Activated naive CD4-positive, alpha-beta T cell treated with anti-CD3 and anti-CD28 coated beads, Interleukin-2, amount 50 U/mL, for 24 hours (primary cell): ENCODE results near the gene BRME1.

Source experiments
- H3K27ac Mint-ChIP-seq: one replicate; pipeline ENCODE4 v1.8.0; 2021; ENCODE audit warnings: mild to moderate bottlenecking, mixed read lengths
- H3K27me3 Mint-ChIP-seq: one replicate; pipeline ENCODE4 v1.8.0; 2021; ENCODE audit warnings: mixed read lengths
- H3K36me3 Mint-ChIP-seq: one replicate; pipeline ENCODE4 v1.8.0; 2021; ENCODE audit warnings: mixed read lengths
- H3K4me1 Mint-ChIP-seq: one replicate; pipeline ENCODE4 v1.8.0; 2021; ENCODE audit warnings: mixed read lengths
- H3K4me3 Mint-ChIP-seq: one replicate; pipeline ENCODE4 v1.8.0; 2021; ENCODE audit warnings: mild to moderate bottlenecking, mixed read lengths
- H3K9me3 Mint-ChIP-seq: one replicate; pipeline ENCODE4 v1.8.0; 2021; ENCODE audit warnings: mixed read lengths

Gene BRME1

DNA sequence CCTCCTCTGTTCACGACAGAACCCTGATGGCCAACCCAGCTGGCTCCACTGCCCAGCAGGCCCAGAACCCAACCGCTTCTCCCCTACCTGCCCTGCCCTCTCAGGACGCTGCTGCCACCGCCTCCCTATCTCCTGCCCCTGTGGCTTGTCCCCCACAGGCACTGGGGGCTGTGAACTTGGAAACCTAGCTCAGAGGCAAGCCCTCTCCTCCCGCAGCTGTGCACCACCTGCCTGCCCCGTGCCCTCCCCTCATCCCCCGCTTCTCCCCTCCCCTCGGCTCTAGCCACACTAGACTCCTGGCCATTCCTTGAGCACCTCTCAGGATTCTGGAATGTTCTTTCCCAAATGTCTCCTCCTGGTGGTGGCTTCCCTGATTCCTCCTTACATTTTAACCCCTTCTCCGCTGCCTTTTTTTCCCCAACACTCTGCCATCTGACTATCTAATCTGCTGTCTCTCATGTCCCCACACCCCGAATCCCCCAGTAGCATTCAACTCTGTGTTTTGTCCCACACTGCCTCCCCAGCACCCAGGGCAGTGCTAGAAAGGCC is 22.3 kb downstream of the BRME1 start:
- H3K9me3 Mint-ChIP-seq: no peaks in the 10 kb centered on the region
- peaks cover 38% of the 10 kb centered on the region for H3K4me1 Mint-ChIP-seq
- H3K36me3 Mint-ChIP-seq: no peaks in the 10 kb centered on the region
- no peak overlapping the region for H3K27ac Mint-ChIP-seq
- H3K4me3 Mint-ChIP-seq: no peak overlapping the region
- no peaks in the 10 kb centered on the region for H3K27me3 Mint-ChIP-seq

DNA sequence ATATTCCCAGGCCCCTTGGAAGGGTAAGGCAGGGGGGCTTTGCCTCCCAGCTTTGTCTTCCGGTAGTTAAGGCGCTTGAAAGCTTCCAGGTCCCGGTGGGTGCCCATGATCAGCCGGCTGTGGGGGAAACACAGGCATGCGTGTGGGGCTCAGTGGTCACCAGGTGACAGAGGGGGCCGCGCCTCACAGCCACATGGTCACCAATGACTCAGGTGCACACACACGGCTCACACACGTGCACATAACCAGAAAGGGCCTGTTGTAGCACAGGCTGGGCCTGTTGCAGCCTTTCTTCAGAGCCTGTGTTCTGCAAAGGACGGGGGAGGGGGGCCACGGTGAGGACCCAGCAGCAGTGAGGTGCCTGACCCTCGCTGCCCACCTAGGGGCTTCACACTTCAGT is 23.1 kb downstream of the BRME1 start:
- Mint-ChIP-seq H3K4me3 (no peak overlapping the region), H3K36me3 (no peaks in the 10 kb centered on the region), H3K9me3 (no peaks in the 10 kb centered on the region), H3K4me1 (peaks cover 38% of the 10 kb centered on the region), H3K27ac (no peak overlapping the region), H3K27me3 (no peaks in the 10 kb centered on the region)

DNA sequence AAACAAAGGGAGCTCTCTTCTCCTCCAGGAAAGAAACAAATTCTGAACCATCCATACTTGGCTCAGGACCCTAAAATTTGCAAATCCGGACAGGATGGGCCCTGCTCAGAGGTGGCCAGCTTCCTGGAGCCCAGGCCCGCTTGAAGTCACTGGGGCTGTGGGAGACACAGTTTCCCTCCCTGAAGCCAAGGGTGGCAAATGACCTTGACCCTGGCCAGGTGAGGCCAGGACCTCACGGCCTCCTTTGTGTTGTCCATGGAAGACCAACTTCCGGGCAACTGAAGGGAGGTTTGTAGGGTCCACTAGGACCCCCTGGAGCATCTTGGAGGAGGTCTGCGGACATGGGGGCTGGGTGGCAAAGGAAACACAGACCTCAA is 23.5 kb downstream of the BRME1 start:
- H3K27ac Mint-ChIP-seq: peak overlapping the region; percentile 46
- H3K36me3 Mint-ChIP-seq: no peaks in the 10 kb centered on the region
- H3K9me3 Mint-ChIP-seq: no peaks in the 10 kb centered on the region
- H3K27me3 Mint-ChIP-seq: no peaks in the 10 kb centered on the region
- peak overlapping the region; percentile 23 for H3K4me3 Mint-ChIP-seq
- H3K4me1 Mint-ChIP-seq: peaks cover 38% of the 10 kb centered on the region

DNA sequence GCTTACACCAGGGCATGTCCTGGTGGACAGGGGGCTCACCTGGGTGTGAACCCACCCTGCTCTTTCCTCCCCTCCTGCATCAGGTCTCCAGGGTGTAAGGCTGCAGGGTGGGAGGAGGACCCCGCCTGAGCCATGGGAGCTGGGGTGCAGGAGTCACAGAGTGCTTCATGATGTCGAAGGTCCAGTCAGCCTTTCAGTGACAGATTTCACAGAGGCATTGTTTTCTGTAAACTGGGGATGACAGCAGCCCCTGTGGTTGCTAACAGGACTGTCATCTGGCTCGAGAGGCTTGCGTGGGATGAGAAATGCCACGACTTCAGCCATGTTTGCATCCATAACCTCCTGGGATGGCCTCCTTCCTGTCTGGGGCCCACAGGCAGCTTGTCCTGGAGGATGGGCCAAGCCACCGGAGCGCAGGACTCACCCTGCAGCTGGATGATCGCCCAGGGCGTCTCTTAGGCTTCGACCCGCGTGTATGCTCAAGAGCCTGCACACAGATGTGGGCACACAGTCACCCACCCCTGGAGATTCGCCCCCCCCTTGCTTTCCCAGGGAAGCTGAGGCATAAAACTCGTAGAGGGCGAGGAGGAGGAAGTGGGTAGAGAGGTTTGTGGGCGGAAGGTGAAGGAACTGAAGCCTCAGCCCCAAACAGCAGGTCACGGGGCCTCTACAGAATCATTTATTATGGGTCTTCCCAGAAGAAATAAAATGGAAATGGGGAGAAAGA is 24.1 kb downstream of the BRME1 start:
- Mint-ChIP-seq H3K4me1 (peaks cover 38% of the 10 kb centered on the region), H3K27ac (peak overlapping the region; percentile 46), H3K36me3 (no peaks in the 10 kb centered on the region), H3K27me3 (no peaks in the 10 kb centered on the region), H3K4me3 (peak overlapping the region; percentile 23), H3K9me3 (no peaks in the 10 kb centered on the region)

DNA sequence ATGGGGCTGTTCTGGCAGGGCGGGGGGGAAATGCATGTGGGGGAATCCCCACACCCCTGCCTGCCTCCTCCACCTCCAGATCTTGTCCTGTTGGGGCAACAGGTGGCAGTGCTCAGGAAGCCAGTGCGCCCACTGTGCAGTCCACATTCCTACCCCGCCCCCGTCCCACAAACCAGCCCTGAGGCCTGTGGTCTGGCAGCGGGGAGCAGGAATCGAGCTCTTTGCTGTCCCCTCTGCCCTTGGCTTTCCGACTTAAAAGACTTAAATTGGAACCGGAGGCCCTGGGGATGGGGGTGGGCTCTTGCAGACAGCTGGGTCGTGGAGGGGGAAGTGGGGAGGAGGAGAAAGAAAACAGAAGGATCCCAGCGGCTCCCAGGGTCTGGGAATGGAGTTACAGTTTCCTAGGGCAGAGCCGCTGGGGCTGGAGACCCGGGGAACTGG is 24.6 kb downstream of the BRME1 start:
- Mint-ChIP-seq H3K4me1 (peaks cover 38% of the 10 kb centered on the region), H3K9me3 (no peaks in the 10 kb centered on the region), H3K27ac (peak overlapping the region; percentile 30), H3K36me3 (no peaks in the 10 kb centered on the region), H3K27me3 (no peaks in the 10 kb centered on the region), H3K4me3 (no peak overlapping the region)

DNA sequence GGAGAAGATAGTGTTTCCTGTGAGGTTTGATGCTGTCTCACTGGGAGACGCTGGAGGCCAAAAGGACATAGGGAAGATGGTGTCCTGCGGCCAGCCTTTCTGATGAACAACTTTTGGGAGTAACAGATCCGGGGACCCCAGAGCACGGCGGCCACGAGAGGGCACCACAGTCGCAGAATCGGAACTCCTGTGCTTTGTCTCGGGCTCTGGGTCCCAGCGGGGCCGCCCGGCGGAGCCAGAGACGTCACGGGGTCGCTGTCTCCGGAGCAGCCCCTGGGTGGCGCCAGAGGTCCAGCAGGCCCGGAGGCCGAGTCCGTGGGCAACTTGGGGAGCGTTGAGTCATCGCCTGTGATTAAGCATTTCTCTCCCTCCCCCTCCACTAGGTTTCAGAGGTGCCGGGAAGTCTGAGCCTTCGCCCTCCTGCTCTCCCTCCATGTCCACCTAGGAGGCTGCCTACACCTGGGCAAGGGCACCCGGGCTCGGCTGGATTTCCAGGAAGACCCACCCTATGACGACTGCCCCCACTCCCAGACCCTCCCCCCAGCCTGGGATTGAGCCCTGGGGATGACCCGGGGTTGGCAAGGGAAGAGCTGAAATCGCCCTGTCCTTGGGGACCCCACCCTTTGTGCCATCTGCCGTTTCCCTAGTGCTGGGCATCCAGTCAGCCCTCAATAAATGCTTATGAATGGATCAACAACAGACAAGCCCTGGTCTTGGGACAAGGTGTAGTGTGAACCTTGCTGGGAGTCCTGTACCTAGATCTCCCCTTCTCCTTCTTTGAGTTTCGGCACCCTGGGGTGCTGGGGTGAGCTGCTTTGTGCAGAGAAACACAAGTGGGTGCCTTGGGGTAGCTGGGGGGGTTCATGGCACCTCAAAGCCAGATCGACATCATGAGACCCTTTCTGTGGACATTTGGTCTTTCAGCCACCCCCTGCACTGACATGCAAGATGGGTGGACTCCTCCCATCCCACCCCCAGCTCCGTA is 25.6 kb downstream of the BRME1 start:
- Mint-ChIP-seq H3K36me3 (no peaks in the 10 kb centered on the region), H3K27me3 (no peaks in the 10 kb centered on the region), H3K27ac (peak overlapping the region; percentile 80), H3K4me1 (peaks cover 38% of the 10 kb centered on the region), H3K4me3 (peak overlapping the region; percentile 59), H3K9me3 (no peaks in the 10 kb centered on the region)

DNA sequence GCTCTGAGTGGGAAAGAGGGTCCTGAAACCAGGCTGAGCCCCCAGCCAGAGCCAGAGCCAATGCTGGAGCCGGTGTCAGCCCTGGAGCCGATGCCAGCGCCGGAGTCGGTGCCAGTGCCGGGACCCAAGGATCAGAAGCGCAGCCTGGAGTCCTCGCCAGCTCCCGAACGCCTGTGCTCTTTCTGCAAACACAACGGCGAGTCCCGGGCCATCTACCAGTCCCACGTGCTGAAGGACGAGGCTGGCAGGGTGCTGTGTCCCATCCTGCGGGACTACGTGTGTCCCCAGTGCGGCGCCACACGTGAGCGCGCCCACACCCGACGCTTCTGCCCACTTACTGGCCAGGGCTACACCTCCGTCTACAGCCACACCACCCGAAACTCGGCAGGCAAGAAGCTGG is 28.6 kb downstream of the BRME1 start:
- Mint-ChIP-seq H3K27ac (no peak overlapping the region), H3K4me1 (peaks cover 27% of the 10 kb centered on the region), H3K4me3 (no peak overlapping the region), H3K9me3 (no peaks in the 10 kb centered on the region), H3K36me3 (no peaks in the 10 kb centered on the region), H3K27me3 (peaks cover 3% of the 10 kb centered on the region)

DNA sequence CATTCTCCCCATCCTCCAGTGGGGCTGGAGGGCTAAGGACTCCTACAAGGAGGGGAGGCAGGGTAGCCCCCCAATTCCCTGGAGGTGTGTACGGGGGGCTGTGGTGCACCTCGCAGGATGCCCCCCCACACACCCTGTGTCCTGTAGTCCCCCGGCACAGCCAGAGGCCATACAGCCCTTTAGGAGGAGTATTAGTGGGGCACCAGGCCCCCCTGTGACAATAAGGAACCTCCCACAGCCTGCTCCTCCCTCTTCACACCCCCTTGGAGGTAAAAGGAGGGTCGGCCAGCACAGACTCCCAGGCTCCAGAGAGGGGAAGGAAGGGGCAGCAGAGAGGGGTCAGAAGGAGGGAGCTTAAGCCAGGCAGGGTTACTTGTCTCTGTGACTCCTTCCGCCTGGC is 29.1 kb downstream of the BRME1 start, which contains the start of gene NANOS3:
Gene NANOS3 (plus strand): TSS at position 301 of the 400 bp plus-strand sequence. CDS start 115 bp downstream, outside the sequence.
- H3K27ac Mint-ChIP-seq: no peak within 1 kb of the TSS

DNA sequence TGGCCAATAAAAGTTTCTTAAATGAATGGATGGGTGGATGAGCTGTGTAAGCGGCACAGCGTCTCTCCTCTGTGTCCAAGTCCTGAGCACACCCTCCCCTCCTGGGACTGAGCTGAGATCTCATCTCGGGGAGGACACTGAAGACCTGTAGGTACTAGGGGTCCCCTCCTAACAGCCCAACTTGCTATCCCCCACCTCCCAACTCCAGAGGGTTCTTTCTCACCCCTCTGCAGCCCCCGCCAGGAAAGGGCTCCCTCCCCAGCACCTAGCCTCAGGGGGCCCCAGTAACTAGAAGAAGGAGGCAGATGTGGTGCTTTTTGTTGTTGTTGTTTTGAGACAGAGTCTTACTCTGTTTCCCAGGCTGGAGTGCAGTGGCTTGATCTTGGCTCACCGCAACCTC is 30.1 kb downstream of the BRME1 start:
- H3K36me3 Mint-ChIP-seq: no peaks in the 10 kb centered on the region
- no peaks in the 10 kb centered on the region for H3K9me3 Mint-ChIP-seq
- no peak overlapping the region for H3K27ac Mint-ChIP-seq
- peaks cover 5% of the 10 kb centered on the region for H3K27me3 Mint-ChIP-seq
- peaks cover 15% of the 10 kb centered on the region for H3K4me1 Mint-ChIP-seq
- no peak overlapping the region for H3K4me3 Mint-ChIP-seq

More for the DNA sequence above, 29.1 kb downstream of the BRME1 start, which contains the start of gene NANOS3:
- H3K4me1 Mint-ChIP-seq: peaks cover 25% of the 10 kb centered on the region
- H3K27me3 Mint-ChIP-seq: peaks cover 3% of the 10 kb centered on the region
- H3K36me3 Mint-ChIP-seq: no peaks in the 10 kb centered on the region
- H3K4me3 Mint-ChIP-seq: no peak within 1 kb of the TSS
- no peaks in the 10 kb centered on the region for H3K9me3 Mint-ChIP-seq

DNA sequence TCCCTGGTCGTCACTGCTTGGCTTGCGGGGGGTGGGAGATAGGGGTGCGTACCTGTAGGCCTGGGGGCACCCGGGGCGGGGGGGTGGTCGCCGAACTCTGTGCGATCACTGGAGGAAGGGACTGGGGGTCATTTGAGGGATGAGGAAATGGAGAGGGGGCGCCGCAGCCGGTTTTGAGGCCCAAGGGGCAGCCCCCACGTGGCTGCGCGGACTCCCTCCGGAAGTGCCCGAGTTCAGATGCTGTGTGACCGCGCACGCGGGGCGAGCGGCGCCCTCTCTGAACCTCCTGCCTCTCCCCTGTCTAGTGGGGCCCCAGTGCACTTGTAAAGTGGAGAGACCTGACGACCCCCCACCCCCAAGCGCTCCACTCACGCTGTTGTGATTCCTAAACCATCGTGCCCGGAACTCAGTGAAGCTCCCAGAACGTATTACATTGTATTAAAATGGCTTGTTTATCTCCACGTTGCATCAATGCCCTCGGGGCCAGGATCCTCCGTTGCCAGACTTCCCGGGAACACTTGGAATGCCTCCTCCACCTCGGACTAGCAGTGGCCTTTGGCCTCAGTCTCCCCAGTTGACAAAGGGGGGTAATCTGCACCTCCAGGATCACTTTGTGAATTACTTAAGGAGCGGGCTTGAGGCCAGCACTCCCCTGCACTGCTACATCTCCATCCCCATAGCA is 31.9 kb downstream of the BRME1 start:
- H3K9me3 Mint-ChIP-seq: no peaks in the 10 kb centered on the region
- H3K4me1 Mint-ChIP-seq: peaks cover 6% of the 10 kb centered on the region
- no peaks in the 10 kb centered on the region for H3K36me3 Mint-ChIP-seq
- H3K4me3 Mint-ChIP-seq: no peak overlapping the region
- H3K27ac Mint-ChIP-seq: no peak overlapping the region
- H3K27me3 Mint-ChIP-seq: peaks cover 5% of the 10 kb centered on the region

DNA sequence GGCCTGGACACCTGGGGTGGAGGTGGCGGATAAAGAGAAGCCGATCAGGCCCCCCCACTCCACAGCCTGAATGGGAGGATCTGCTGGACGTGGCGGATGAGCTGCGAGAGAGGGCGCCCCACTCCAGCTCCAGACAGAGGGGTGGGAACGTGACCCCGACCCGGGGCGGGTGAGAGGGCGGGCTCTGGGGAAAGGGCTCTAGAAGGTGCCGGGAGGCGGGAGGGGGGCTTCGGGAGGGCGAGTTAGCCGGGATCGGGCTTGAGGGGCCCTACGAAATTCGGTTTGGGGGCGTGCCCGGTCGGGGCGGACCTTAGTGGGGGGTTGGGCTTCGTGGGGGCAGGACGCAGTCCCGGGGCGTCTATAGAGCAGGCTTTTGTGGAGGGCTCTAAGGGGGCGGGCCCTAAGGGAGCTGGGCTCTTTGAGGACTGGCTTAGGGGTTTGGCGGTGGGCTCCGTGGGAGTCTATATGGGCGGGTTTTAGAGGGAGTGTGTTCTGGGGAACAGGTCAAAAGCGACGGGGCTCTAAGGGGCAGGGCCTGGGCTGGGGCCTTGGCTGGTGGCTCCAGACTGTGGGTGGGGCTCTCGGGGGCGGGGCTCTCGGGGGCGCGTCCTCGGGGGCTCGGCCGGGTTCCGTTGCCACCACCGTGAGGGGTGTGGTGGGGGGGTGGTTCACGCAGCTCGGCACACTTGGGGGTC is 33.1 kb downstream of the BRME1 start:
- Mint-ChIP-seq H3K4me1 (peaks cover 10% of the 10 kb centered on the region), H3K9me3 (no peaks in the 10 kb centered on the region), H3K4me3 (peak overlapping the region; percentile 57), H3K27ac (no peak overlapping the region), H3K27me3 (peaks cover 5% of the 10 kb centered on the region), H3K36me3 (no peaks in the 10 kb centered on the region)

DNA sequence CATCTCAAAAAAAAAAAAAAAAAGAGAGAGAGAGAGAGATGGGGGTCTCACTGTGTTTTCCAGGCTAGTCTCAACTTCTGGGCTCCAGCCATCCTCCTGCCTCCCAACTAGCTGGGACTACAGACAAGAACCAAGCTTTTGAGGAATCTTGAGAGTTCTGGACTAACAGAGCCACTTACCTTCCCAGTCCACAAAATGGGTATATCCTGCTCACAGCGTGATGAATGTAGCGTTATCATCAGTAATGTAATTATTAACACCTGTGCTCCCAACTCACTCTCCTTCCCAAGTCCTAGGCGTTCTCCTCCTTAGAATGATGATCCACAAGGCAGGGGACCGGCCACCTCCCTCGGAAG is 33.6 kb downstream of the BRME1 start:
- peaks cover 9% of the 10 kb centered on the region for H3K27me3 Mint-ChIP-seq
- no peaks in the 10 kb centered on the region for H3K36me3 Mint-ChIP-seq
- H3K4me1 Mint-ChIP-seq: peaks cover 10% of the 10 kb centered on the region
- no peaks in the 10 kb centered on the region for H3K9me3 Mint-ChIP-seq
- H3K27ac Mint-ChIP-seq: no peak overlapping the region
- H3K4me3 Mint-ChIP-seq: peak overlapping the region; percentile 57

DNA sequence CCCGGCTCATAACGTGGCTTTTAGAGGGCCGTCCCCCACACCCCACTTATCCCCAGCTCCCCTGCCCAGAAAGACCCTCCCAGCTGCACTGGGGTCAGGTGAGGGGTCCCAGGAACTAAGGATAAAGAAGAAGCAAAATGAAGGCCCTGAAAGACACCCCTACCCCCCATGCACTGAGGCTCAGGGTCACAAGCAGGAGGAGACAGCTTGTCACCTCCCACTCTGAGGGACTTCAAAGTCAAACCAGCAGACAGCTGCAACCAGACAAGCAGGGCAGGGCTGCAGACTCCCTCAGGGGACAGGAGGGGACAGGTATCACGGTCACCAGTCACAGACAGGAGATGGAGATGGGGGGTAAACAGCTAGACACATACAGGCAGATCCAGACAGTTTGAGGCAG is 35.0 kb downstream of the BRME1 start:
- H3K36me3 Mint-ChIP-seq: no peaks in the 10 kb centered on the region

DNA sequence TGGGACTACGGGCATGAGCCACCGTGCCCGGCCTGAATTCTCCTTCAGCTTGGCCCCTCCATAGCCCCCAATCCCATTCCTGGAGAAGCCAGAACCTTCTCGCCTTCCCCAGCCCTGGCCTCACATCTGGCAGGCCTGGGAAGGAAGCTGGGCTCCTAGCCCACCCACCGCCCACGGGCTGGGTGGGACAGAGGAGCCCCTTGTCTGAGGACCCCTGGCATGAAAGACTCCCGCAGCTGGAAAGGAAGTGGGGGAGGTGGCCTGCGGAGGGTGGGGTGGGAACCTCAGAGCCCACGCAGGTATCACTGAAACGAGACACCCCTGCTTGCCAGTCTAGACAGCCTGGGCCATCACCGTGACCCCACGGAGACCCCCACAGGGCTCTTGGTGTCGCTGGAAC is 36.6 kb downstream of the BRME1 start:
- peaks cover 1% of the 10 kb centered on the region for H3K36me3 Mint-ChIP-seq
- H3K27me3 Mint-ChIP-seq: peaks cover 16% of the 10 kb centered on the region
- no peaks in the 10 kb centered on the region for H3K9me3 Mint-ChIP-seq
- peaks cover 22% of the 10 kb centered on the region for H3K4me1 Mint-ChIP-seq
- no peak overlapping the region for H3K4me3 Mint-ChIP-seq
- H3K27ac Mint-ChIP-seq: no peak overlapping the region

More for the DNA sequence above, 35.0 kb downstream of the BRME1 start:
- Mint-ChIP-seq H3K4me1 (peaks cover 17% of the 10 kb centered on the region), H3K27ac (no peak overlapping the region), H3K4me3 (no peak overlapping the region), H3K9me3 (no peaks in the 10 kb centered on the region), H3K27me3 (peaks cover 14% of the 10 kb centered on the region)

DNA sequence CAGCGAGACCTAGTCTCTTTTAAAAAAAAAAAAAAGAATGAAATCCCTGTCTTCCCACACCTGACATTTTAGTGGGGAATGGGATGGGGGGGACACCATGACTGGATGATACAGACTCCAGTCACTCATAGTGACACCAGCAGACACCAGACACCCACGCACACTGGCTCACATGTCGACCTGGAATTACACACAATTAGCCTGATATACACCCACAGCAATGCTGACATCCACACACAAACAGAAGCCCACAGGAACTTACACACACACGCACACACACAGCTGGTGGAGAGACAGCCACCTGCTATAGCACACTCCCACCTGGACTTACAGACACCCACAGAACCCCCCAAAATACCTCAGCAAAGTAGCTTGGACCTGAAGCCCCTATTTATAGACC is 37.3 kb downstream of the BRME1 start:
- Mint-ChIP-seq H3K27ac (no peak overlapping the region), H3K9me3 (no peaks in the 10 kb centered on the region), H3K4me1 (peaks cover 26% of the 10 kb centered on the region), H3K36me3 (peaks cover 1% of the 10 kb centered on the region), H3K27me3 (peaks cover 20% of the 10 kb centered on the region), H3K4me3 (no peak overlapping the region)
